Skin epidermis (tissue), 12 donors: ENCODE data around the gene RNF168.
"Not testable (repeated sequence)": the region's sequence is repeated elsewhere in the genome, so short reads cannot be mapped to it uniquely, and the experiment has no call there.

Source experiments
- H3K27ac ChIP-seq, 21 experiments: fragments of 200-600 bp; sonication (generic) in 11 of 21; one replicate each; pipeline ENCODE4 v1.5.0; 2020; ENCODE audit warnings: mild to moderate bottlenecking in 3 of 21, inconsistent platforms in 2 of 21, moderate library complexity in 2 of 21
- H3K4me3 ChIP-seq, 7 experiments: fragments of 200-600 bp; sonication (generic) in 2 of 7; one replicate each; pipeline ENCODE4 v1.5.0; 2020; ENCODE audit warnings: inconsistent platforms in 2 of 7, mild to moderate bottlenecking in 2 of 7, moderate library complexity in 1 of 7

The RNF168 gene

DNA sequence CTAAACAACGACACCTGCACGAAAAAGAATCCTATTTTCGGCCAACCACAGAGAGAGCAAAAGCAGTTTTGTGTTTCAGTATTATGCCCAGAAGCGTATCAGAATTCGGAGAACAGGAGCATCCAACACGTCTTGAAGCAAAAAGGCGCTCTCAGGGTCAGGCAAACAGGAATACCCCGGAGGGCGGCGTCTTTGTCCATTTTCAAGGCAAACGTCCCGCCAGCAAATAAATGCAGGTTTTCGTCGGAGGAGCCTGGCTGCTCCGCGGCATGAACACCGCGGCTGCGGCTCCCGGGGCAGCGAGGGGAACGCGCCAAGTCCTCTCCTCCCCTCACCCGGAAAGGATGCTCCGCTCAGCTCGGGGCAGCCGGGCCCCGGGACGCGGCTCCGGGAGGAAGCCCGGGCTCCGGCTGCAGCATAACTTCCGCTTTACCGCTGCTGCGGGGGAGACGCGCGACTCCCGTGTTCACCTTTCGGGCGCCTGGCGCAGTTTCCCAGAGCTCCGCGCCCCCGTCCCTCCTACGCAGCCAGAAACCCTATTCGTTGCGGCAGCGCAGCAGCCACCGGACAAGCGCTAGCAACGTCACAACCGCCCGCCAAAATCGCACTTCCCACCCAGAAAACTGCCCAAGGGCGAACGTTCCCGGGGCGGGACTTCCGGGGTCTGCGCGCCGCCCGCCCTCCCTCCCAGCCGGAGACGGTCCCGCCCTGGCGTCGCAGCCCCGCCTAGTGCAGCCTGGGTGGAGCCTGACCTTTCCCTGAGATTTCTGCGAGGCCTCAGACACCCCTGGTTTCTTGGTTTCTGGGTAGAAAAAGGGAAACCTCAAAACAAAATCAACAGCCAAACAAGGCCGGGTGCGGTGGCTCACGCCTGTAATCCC lies at the start of gene RNF168:
TSS of gene RNF168 (minus strand) at position 573 of the 881 bp plus-strand sequence. CDS start 595 bp downstream, outside the sequence.
- Histone ChIP-seq H3K27ac (peak within 1 kb of the TSS; percentile 76 to 98 (median 93)), H3K4me3 (peak within 1 kb of the TSS; percentile 64 to 98 (median 87))

DNA sequence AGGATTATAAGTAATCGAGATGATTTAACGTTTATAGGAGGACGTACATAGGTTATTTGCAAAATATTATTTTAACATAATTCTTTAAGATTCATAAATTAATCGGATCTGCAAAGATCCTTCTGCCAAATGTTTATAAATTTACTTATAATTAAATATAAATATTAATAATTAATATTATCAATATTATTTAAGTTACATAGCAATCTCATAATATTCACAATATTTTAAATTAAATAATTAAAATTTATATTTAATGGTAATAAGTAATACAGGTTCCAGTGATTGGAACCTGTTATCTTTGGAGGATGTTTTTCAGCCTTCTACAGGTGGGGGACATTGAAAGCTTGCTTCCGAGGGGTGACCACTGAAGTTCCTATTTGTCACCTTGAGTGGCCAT lies 48.7 kb upstream of the RNF168 start:
- Histone ChIP-seq H3K4me3 (no peak overlapping the region), H3K27ac (no peak overlapping the region)

DNA sequence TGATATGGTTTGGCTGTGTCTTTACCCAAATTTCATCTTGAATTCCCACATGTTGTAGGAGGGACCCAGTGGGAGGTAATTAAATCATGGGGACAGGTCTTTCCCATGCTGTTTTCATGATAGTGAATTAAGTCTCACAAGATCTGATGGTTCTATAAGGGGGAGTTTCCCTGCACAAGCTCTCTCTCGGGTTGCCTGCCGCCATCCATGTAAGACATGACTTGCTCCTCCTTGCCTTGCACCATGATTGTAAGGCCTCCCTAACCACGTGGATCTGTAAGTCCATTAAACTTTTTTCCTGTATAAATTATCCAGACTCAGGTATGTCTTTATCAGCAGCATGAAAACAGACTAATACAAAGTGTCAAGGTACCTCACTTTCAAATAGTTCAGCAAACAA lies 46.6 kb upstream of the RNF168 start:
- H3K4me3 ChIP-seq, H3K27ac ChIP-seq: not testable (repeated sequence)

- not testable (repeated sequence) for H3K27ac ChIP-seq, H3K4me3 ChIP-seq
Observed at GRCh38 chr3:196549312-196549711, 45.7 kb upstream of the RNF168 start.

DNA sequence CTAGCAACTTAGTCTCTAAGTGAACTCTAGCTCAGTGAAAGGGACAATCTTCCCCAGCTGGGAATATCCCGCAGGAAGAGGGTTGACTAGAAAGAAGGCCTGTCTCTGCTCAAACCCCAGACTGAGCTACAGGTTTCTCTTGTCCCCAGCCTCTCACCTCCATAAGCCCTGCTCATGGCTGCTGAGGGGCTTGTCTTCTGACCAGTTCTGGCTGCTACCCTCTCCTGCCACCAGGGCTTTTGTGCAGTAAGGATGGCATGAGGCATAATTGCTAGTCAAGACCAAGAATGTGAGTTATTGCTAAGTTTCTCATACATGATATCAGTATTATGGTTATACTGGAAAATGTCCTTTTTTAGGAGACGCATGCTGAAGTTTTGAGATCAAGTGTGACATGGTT lies 43.5 kb upstream of the RNF168 start:
- Histone ChIP-seq H3K27ac (no peak overlapping the region), H3K4me3 (no peak overlapping the region)

DNA sequence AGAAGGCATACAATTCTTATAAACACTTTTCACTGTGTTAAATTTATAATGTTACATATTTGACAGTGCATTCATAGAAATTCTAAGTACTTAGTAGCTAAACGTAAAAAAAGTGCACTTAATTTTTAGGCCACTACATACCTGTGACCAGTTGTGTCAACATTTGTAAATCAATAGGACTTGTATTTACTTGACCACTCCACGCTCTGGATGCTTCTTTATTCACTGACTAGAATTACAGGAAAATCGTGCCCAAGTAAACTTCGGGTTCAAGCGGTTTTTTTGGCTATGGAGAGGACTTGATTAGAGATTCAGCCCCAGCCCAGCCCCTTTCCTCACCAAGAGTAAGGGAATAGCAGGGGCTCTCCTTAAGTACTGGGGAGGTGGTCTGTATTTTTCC lies 43.0 kb upstream of the RNF168 start:
- H3K27ac ChIP-seq: no peak overlapping the region
- H3K4me3 ChIP-seq: no peak overlapping the region

- H3K4me3 ChIP-seq: no peak overlapping the region
- no peak overlapping the region for H3K27ac ChIP-seq
Observed at GRCh38 chr3:196544491-196544992, 41.0 kb upstream of the RNF168 start.

- H3K4me3 ChIP-seq: no peak overlapping the region
- no peak overlapping the region for H3K27ac ChIP-seq
Observed at GRCh38 chr3:196541684-196542445, 38.3 kb upstream of the RNF168 start.

DNA sequence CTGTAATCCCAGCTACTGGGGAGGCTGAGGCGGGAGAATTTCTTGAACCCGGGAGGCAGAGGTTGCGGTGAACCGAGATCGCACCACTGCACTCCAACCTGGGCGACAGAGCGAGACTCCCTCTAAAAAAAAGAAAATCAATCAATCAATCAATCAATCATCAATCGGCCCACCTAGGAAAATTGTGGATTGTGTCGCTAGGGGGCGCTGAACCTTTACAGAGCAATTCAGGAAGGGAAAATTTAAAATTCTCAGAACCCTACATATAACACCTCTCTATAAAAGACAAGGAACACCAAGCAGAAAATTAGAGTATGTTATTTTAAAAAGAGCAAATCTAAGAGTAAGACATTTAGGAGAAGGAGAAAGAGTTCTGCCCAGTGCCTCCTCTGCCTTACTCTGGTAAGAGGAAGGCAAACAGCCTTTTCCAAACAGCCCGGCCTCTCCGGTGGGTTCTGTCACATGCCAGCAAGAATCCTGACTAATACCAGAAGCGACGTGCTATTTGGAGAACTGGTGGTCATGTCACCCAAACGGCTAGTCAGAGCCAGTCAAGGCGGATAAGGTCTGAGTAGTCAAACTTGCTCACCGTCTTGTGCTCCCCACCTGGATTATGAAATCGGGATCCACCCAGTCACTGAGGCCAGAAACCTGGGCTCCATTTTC lies 33.9 kb upstream of the RNF168 start:
- peak overlapping the region in 8 of 21 experiments; percentile 1 to 62 (median 46) for H3K27ac ChIP-seq
- H3K4me3 ChIP-seq: no peak overlapping the region

GRCh38 chr3:196533260-196533681 lies 29.7 kb upstream of the RNF168 start:
- no peak overlapping the region for H3K27ac ChIP-seq

GRCh38 chr3:196531418-196531817 lies 27.9 kb upstream of the RNF168 start:
- Histone ChIP-seq H3K27ac (no peak overlapping the region), H3K4me3 (no peak overlapping the region)

More at GRCh38 chr3:196533260-196533681, 29.7 kb upstream of the RNF168 start:
- no peak overlapping the region for H3K4me3 ChIP-seq

- Histone ChIP-seq H3K4me3 (peak overlapping the region; percentile 22 to 49 (median 33)), H3K27ac (peak overlapping the region in 16 of 21 experiments; percentile 9 to 86 (median 73))
Observed at GRCh38 chr3:196528639-196529233, 25.2 kb upstream of the RNF168 start.

- Histone ChIP-seq H3K27ac (no peak overlapping the region), H3K4me3 (no peak overlapping the region)
Observed at GRCh38 chr3:196525141-196525540, 21.6 kb upstream of the RNF168 start.

DNA sequence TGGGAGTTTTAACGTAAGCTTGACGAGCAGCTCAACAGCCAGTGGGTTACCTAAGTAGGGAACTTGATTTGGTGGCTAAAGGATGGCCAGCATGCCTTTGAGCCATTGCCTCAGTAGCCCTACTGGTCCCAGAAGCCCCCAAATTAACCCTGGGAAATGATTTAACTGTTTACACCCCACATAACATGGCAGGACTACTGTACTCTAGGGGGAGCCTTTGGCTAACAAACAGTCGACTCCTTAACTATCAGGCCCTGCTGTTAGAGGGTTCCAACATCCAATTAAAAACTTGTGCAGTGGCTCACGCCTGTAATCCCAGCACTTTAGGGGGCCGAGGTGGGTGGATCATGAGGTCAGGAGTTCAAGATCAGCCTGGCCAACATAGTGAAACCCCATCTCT lies 21.0 kb upstream of the RNF168 start:
- H3K4me3 ChIP-seq: no peak overlapping the region

DNA sequence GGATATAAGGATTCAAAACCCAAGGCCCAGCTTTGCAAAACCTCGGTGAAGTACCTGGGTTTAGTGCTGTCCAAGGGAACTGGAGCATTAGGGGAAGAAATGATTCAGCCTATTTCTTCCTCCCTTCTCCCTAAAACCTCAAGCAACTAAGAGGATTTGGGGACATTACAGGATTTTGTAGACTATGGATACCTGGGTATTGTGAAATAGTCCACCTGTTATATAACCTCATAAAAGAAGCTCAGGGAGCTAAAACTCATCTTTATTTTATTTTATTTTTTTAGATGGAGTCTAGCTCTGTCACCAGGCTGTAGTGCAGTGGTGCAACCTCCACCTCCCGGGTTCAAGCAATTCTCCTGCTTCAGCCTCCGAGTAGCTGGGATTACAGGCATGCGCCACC lies 20.3 kb upstream of the RNF168 start:
- Histone ChIP-seq H3K4me3 (no peak overlapping the region), H3K27ac (no peak overlapping the region)

More for the DNA sequence above, 21.0 kb upstream of the RNF168 start:
- H3K27ac ChIP-seq: no peak overlapping the region

- not testable (repeated sequence) for H3K27ac ChIP-seq
Observed at GRCh38 chr3:196521291-196521690, 17.7 kb upstream of the RNF168 start.

DNA sequence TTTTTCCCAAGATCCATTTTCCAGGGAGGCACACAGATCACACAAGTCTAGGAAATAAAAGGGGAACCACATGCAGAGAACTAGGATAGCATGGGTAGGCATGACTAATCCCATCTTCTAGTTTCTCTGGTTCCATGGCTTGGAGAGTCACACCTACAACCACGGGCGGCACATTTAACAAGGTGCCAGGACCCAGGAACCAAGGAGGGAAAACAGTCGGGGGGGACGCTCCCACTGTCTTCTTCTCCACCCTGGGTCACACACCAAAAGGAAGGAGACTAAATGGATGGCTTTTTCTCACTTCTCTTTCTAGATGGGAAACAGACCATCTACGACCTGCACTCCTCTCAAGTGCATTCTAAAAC lies 16.1 kb upstream of the RNF168 start:
- H3K4me3 ChIP-seq: no peak overlapping the region
- no peak overlapping the region for H3K27ac ChIP-seq

More at GRCh38 chr3:196521291-196521690, 17.7 kb upstream of the RNF168 start:
- not testable (repeated sequence) for H3K4me3 ChIP-seq

DNA sequence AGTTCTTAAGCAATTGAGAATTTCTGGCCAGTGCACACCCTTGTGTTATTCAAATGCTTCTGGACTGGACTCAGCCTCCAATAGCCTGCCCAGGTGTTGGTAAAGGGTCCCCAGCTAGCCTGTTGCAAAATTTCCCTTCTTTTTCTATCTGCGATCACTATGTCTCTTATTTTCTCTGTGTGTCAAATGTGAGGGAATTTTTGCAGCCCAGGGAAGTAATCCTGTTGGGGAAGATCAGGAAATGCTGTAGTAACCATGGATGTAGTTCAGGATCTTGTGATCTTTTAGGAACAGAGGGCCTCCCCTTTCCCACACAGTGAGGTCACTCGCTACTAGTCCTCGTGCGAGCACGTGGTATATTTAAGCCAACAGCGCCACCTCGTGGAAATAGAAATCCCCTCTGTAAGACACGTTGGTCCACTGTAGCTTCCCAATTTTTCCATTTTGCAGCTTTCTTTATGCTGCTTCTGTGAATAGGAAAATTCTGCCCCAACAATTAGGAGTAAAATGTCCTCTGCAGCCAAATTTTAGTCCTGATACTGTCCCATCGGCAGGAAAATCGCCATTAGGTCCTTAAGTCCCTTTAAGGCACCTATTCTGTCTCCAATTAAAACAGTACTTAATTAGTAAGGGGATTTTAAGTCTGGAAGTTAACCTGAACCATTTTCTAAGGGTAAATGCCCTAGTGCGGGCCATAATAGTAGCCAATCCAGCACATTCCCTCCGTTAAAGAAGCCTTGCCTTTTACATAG lies 15.6 kb upstream of the RNF168 start:
- Histone ChIP-seq H3K4me3 (no peak overlapping the region), H3K27ac (no peak overlapping the region)

DNA sequence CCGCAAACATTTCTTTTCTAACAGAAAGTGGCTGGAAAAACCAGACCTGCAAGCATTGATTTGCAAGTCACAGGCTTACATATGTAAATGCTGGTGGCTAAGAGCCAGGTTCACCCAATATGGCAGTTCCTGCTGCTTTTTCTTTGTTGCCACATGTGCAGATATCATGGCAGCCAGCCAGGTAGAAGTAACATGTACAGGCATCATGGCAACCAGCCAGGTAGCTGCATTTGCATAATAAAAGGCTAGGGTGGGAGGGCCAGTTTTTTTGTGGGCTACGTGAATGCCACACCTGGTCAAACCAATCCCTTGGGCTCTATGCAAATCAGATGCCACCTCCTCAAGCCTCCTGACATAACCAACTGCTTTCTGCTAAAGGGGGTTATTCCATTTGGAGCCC lies 14.4 kb upstream of the RNF168 start:
- H3K4me3 ChIP-seq: no peak overlapping the region

More for the DNA sequence above, 14.4 kb upstream of the RNF168 start:
- H3K27ac ChIP-seq: no peak overlapping the region
